ENCODE results near the gene HIP1R.

Gene HIP1R

GRCh38 chr12:122839907-122840554, 4.8 kb downstream of the HIP1R start:
- no peak for TF ChIP-seq CTCF (IDR thresholded peaks at IDR 0.05)
- DNase-seq (ENCODE audit: low spot score) = no peak
- Histone ChIP-seq H3K27ac (no peak overlapping the region), H3K4me3 (no peak overlapping the region)

GRCh38 chr12:122840580-122841513, 5.6 kb downstream of the HIP1R start:
- DNase-seq (ENCODE audit: low spot score) = no peak
- no peak overlapping the region for H3K4me3 ChIP-seq
- H3K27ac ChIP-seq = no peak overlapping the region
- TF ChIP-seq CTCF (IDR thresholded peaks at IDR 0.05) = no peak

- H3K27ac ChIP-seq = no peak overlapping the region
- no peak for TF ChIP-seq CTCF (IDR thresholded peaks at IDR 0.05)
- peak; percentile 64 for DNase-seq (ENCODE audit: low spot score)
- H3K4me3 ChIP-seq = no peak overlapping the region
These were observed 6.5 kb downstream of the HIP1R start for GRCh38 chr12:122841544-122842321.

- no peak for TF ChIP-seq CTCF (IDR thresholded peaks at IDR 0.05)
- Histone ChIP-seq H3K4me3 (no peak overlapping the region), H3K27ac (no peak overlapping the region)
- peak; percentile 66 for DNase-seq (ENCODE audit: low spot score)
These were observed 7.5 kb downstream of the HIP1R start for GRCh38 chr12:122842505-122843405.

- no peak for DNase-seq (ENCODE audit: low spot score)
- Histone ChIP-seq H3K27ac (no peak overlapping the region), H3K4me3 (no peak overlapping the region)
- TF ChIP-seq CTCF (IDR thresholded peaks at IDR 0.05) = no peak
These were observed 8.2 kb downstream of the HIP1R start for GRCh38 chr12:122843455-122843854.

- Histone ChIP-seq H3K4me3 (no peak overlapping the region), H3K27ac (peak overlapping the region in 1 of 2 donors; percentile 7)
- TF ChIP-seq CTCF (IDR thresholded peaks at IDR 0.05) = no peak
- no peak for DNase-seq (ENCODE audit: low spot score)
These were observed 9.2 kb downstream of the HIP1R start for GRCh38 chr12:122844366-122844971.
